HG03139 (cell line): Measurements from ENCODE around the gene ANKRD39.
"Not testable (repeated sequence)": the region's sequence is repeated elsewhere in the genome, so short reads cannot be mapped to it uniquely, and the experiment has no call there.

Source experiments
- ATAC-seq: cut with Tn5 transposase; IDR thresholded peaks from one replicate; pipeline ENCODE4 v1.9.1; 2021; ENCODE audit not compliant: unreplicated experiment

ANKRD39 gene

GRCh38 chr2:96810783-96811192 lies 47.0 kb downstream of the ANKRD39 start:
- no peak for ATAC-seq

GRCh38 chr2:96809951-96810782 lies 47.6 kb downstream of the ANKRD39 start:
- ATAC-seq = no peak

- no peak for ATAC-seq
These were observed 48.5 kb downstream of the ANKRD39 start for GRCh38 chr2:96809216-96809882.

- ATAC-seq = no peak
These were observed 49.5 kb downstream of the ANKRD39 start for GRCh38 chr2:96808176-96808837.

GRCh38 chr2:96807127-96807471 lies 50.7 kb downstream of the ANKRD39 start:
- ATAC-seq = no peak

- no peak for ATAC-seq
These were observed 51.2 kb downstream of the ANKRD39 start for GRCh38 chr2:96806468-96807126.

GRCh38 chr2:96805946-96806345 lies 51.9 kb downstream of the ANKRD39 start:
- ATAC-seq = not testable (repeated sequence)

GRCh38 chr2:96804986-96805385 lies 52.8 kb downstream of the ANKRD39 start:
- no peak for ATAC-seq

- ATAC-seq = no peak
These were observed 55.1 kb downstream of the ANKRD39 start for GRCh38 chr2:96802721-96803120.

- ATAC-seq = no peak
These were observed 55.8 kb downstream of the ANKRD39 start for GRCh38 chr2:96801786-96802595.

- peak; percentile 62 for ATAC-seq
These were observed 56.6 kb downstream of the ANKRD39 start for GRCh38 chr2:96801005-96801785.

GRCh38 chr2:96800061-96801004 lies 57.5 kb downstream of the ANKRD39 start:
- ATAC-seq = no peak

GRCh38 chr2:96799623-96799935 lies 58.2 kb downstream of the ANKRD39 start:
- ATAC-seq = no peak

- ATAC-seq = no peak
These were observed 58.8 kb downstream of the ANKRD39 start for GRCh38 chr2:96798733-96799622.
